AG10803 (cell line): ENCODE data around the gene ABCF2.

Experiments used
- DNase-seq: peaks from one replicate; pipeline ENCODE4 v3.0.0; 2010; ENCODE audit warnings: low read depth
- H3K4me3 ChIP-seq: 2 replicates; pipeline ENCODE4 v1.5.1; 2011; ENCODE audit warnings: mild to moderate bottlenecking, low read length, control low read depth
- TF ChIP-seq, protein P1 (sequence below): conservative IDR thresholded peaks from 2 replicates; pipeline ENCODE4 v1.5.1; 2011; ENCODE audit warnings: mild to moderate bottlenecking, low read length, control low read depth, inconsistent platforms

Gene ABCF2

GRCh38 chr7:151181011-151181431 is 46.0 kb downstream of the ABCF2 start:
- TF ChIP-seq, protein P1, sequence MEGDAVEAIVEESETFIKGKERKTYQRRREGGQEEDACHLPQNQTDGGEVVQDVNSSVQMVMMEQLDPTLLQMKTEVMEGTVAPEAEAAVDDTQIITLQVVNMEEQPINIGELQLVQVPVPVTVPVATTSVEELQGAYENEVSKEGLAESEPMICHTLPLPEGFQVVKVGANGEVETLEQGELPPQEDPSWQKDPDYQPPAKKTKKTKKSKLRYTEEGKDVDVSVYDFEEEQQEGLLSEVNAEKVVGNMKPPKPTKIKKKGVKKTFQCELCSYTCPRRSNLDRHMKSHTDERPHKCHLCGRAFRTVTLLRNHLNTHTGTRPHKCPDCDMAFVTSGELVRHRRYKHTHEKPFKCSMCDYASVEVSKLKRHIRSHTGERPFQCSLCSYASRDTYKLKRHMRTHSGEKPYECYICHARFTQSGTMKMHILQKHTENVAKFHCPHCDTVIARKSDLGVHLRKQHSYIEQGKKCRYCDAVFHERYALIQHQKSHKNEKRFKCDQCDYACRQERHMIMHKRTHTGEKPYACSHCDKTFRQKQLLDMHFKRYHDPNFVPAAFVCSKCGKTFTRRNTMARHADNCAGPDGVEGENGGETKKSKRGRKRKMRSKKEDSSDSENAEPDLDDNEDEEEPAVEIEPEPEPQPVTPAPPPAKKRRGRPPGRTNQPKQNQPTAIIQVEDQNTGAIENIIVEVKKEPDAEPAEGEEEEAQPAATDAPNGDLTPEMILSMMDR, result no peak
- DNase-seq, result no peak
- H3K4me3 ChIP-seq, result no peak overlapping the region

- no peak overlapping the region for H3K4me3 ChIP-seq
- no peak for DNase-seq
- TF ChIP-seq, protein P1, result no peak
These were observed 47.1 kb downstream of the ABCF2 start for GRCh38 chr7:151179946-151180345.

- H3K4me3 ChIP-seq, result no peak overlapping the region
- DNase-seq, result no peak
- TF ChIP-seq, protein P1, result no peak
These were observed 47.6 kb downstream of the ABCF2 start for GRCh38 chr7:151179287-151179860.

GRCh38 chr7:151178831-151179230 is 48.2 kb downstream of the ABCF2 start:
- no peak for DNase-seq
- TF ChIP-seq, protein P1, result no peak

DNA sequence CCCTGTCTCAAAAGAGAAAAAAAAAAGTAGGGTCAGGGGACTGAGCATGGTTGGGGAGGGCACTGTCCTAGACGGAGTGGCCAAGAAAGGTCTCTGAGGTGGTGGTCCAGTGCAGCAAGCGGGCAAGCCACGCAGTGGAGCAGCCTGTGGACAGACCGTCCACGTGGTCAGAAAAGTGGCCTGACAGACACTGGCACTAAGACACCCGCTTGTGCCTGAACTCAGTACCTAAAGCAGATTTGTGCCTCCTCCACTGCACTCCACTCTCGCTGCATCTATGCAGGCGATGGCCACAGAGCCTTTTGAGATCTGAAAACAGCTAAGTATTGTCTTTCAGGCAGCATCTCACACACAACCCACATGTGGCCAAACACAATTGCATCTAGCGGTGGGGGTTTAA is 48.8 kb downstream of the ABCF2 start:
- H3K4me3 ChIP-seq, result no peak overlapping the region

More at GRCh38 chr7:151178831-151179230, 48.2 kb downstream of the ABCF2 start:
- H3K4me3 ChIP-seq, result no peak overlapping the region

DNA sequence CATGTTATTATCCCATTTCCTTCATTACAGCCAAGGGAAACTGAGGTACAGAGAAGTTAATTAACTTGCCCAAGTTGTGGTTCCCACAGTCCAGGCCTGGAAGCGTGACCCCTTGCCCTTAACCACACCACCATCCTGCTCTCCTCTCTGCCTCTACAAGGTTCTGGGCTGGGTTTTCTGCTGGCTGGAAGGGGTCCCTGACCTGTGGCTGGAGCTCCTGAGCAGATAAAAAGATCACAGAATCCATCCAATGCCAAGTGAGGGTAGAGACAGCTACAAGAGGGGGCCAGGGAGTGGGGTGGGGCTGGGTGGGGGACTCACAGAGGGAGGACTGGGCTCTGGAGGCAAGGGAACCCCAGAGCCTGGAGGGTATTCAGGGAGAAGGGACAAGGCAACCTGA is 49.7 kb downstream of the ABCF2 start:
- TF ChIP-seq, protein P1, result no peak
- no peak overlapping the region for H3K4me3 ChIP-seq
- DNase-seq, result no peak

More for the DNA sequence above, 48.8 kb downstream of the ABCF2 start:
- TF ChIP-seq, protein P1, result no peak
- no peak for DNase-seq

DNA sequence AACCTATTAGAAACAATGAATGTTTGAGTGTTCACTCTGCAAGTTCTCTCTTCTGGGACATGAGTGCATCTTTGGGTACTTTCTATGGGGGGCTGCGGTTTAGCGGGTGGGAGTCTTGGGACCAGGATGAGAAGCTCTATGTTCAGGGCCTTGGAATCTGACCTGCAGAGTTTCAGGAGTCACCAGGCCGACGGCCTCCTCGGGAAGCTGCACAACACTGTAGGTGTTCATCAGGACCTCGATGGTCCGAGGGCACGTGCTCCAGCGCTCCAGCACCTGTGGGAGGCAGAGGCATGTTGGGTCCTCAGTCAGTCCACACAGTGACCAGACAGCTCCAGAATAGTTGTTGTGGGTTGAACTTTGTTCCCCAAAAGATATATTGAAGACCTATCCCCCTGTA is 50.6 kb downstream of the ABCF2 start:
- H3K4me3 ChIP-seq, result no peak overlapping the region
- no peak for DNase-seq
- TF ChIP-seq, protein P1, result no peak
